Measurements from ENCODE around the gene NFATC1. TPM values are rescaled to one million over a fixed set of nuclear protein-coding genes. Genes with fewer than 3 reads are reported as not detected.

NFATC1 gene
- total RNA-seq, 3 donors from 2014 or later = 62.7 to 80.8 (median 75.2) TPM

GRCh38 chr18:79549638-79550000, 153.9 kb downstream of the NFATC1 start:
- Mint-ChIP-seq H3K4me3 (no peak overlapping the region), H3K36me3 (ENCODE audit: insufficient read depth) (no peaks in the 10 kb centered on the region), H3K9me3 (no peaks in the 10 kb centered on the region), H3K27me3 (ENCODE audit: low read depth) (no peaks in the 10 kb centered on the region), H3K4me1 (ENCODE audit: low read depth) (no peaks in the 10 kb centered on the region)
- no peak for ATAC-seq
- DNase-seq = no peak

GRCh38 chr18:79552140-79552631, 156.5 kb downstream of the NFATC1 start:
- H3K9me3 Mint-ChIP-seq = no peaks in the 10 kb centered on the region
- no peaks in the 10 kb centered on the region for H3K27me3 Mint-ChIP-seq (ENCODE audit: low read depth)
- DNase-seq = no peak
- no peak for ATAC-seq
- H3K4me1 Mint-ChIP-seq (ENCODE audit: low read depth) = no peaks in the 10 kb centered on the region
- H3K36me3 Mint-ChIP-seq (ENCODE audit: insufficient read depth) = no peaks in the 10 kb centered on the region
- no peak overlapping the region for H3K4me3 Mint-ChIP-seq

DNA sequence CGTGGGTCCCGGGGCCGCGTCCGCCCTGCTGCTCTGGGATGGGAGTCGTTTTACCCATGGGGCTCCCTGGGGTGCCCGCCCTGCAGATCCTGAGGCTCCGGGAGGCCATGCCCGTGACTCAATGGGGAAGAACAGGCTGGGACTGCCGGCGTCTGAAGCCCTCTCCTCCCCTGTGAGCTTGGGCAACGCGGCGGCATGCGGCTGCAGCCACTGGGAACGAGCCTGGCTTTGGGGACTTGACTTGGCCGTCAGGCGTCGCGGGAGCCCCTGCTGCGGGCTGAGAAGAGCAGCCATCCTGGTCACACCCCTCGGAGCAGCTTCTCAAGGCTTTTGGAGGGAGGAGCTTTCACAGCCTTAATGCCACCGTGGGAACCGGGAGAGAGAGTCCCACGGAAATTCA, 157.0 kb downstream of the NFATC1 start:
- DNase-seq = no peak
- no peaks in the 10 kb centered on the region for H3K27me3 Mint-ChIP-seq (ENCODE audit: low read depth)
- H3K9me3 Mint-ChIP-seq = no peaks in the 10 kb centered on the region
- no peaks in the 10 kb centered on the region for H3K36me3 Mint-ChIP-seq (ENCODE audit: insufficient read depth)
- no peak overlapping the region for H3K4me3 Mint-ChIP-seq
- no peaks in the 10 kb centered on the region for H3K4me1 Mint-ChIP-seq (ENCODE audit: low read depth)
- no peak for ATAC-seq

GRCh38 chr18:79553154-79553553, 157.4 kb downstream of the NFATC1 start:
- no peaks in the 10 kb centered on the region for H3K27me3 Mint-ChIP-seq (ENCODE audit: low read depth)
- H3K4me3 Mint-ChIP-seq = no peak overlapping the region
- H3K9me3 Mint-ChIP-seq = no peaks in the 10 kb centered on the region
- no peaks in the 10 kb centered on the region for H3K4me1 Mint-ChIP-seq (ENCODE audit: low read depth)
- DNase-seq (no peak), ATAC-seq (no peak)
- no peaks in the 10 kb centered on the region for H3K36me3 Mint-ChIP-seq (ENCODE audit: insufficient read depth)

DNA sequence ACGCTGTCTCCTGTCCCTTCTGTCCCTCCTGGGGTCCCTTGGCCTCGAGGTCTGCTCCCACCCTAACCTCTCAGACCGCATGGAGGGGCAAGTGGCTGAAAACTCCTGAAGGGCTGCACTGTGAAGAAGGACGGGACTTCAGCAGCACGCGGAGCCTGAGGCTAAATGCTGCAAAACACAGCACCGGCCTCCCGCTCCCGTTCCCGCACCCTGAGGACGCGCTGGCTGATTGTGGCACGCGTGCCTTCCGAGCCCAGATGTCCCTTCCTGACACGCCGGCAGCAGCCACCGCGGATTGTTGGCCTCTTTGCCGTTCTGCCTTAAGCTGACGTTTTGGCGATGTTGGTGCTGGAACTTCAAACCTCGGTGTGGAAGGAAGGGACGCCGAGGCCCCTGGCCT, 158.0 kb downstream of the NFATC1 start:
- H3K4me3 Mint-ChIP-seq = no peak overlapping the region
- H3K4me1 Mint-ChIP-seq (ENCODE audit: low read depth) = no peaks in the 10 kb centered on the region
- ATAC-seq = no peak
- no peaks in the 10 kb centered on the region for H3K9me3 Mint-ChIP-seq
- no peak for DNase-seq
- no peaks in the 10 kb centered on the region for H3K27me3 Mint-ChIP-seq (ENCODE audit: low read depth)
- H3K36me3 Mint-ChIP-seq (ENCODE audit: insufficient read depth) = no peaks in the 10 kb centered on the region

DNA sequence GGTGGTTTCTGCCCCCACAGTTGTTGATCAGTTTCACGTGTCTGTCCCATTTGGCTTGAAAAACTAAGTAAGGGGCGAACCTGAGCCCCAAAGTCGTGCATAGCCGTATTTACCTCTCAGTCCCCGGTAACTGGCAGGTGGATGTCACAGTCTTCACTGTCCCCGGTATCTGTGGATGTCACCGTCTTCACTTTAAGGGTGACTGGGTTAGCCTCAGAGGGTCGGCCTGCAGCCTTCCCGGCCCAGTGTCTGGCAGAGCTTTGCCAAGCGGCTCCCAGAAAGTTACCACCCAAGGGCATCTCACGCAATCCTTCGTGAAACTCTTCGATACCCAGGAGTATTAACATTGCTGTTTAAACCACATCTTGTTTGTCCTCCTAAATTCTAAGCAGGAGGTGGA, 158.6 kb downstream of the NFATC1 start:
- Mint-ChIP-seq H3K4me3 (no peak overlapping the region), H3K4me1 (ENCODE audit: low read depth) (no peaks in the 10 kb centered on the region), H3K27me3 (ENCODE audit: low read depth) (no peaks in the 10 kb centered on the region), H3K36me3 (ENCODE audit: insufficient read depth) (no peaks in the 10 kb centered on the region), H3K9me3 (no peaks in the 10 kb centered on the region)
- ATAC-seq = no peak
- DNase-seq = no peak

DNA sequence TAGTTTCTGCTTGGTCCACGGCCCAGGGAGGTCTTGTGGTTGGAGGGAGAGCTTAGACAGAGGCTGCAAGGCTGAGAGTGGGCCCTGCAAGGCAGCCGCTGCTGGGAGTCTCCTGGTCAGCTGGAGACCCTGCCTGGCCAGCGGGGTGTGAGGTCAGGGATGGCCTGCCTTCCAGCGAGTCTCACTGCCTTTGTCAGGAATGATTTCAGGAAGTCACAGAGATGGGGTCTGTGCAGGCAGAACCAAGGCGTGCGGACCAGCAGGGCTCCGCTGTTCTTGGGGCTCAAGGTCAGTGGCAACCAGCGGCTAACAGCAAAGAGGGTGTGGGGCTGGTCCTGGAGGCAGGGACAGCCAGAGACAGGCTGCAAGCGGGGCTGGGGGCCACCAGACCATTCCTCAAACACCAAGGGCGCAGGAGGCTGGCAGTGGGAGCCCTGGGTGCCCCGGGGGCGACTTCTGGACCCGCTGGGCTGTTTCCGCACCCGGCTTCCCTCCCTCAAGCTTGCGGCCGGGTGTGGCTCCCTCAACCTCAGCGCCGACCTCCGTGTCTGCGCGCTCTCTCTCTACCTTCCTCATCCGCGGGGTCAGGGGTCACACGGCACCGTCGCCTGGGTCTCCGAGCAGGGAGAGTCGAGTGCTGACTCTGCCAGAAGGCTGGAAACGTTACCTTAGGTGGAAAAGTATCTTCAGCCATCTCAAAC, 159.4 kb downstream of the NFATC1 start:
- DNase-seq (no peak), ATAC-seq (no peak)
- no peaks in the 10 kb centered on the region for H3K9me3 Mint-ChIP-seq
- no peaks in the 10 kb centered on the region for H3K27me3 Mint-ChIP-seq (ENCODE audit: low read depth)
- H3K4me3 Mint-ChIP-seq = no peak overlapping the region
- no peaks in the 10 kb centered on the region for H3K4me1 Mint-ChIP-seq (ENCODE audit: low read depth)
- no peaks in the 10 kb centered on the region for H3K36me3 Mint-ChIP-seq (ENCODE audit: insufficient read depth)

GRCh38 chr18:79555885-79556284, 160.2 kb downstream of the NFATC1 start:
- H3K36me3 Mint-ChIP-seq (ENCODE audit: insufficient read depth) = no peaks in the 10 kb centered on the region
- no peaks in the 10 kb centered on the region for H3K4me1 Mint-ChIP-seq (ENCODE audit: low read depth)
- no peaks in the 10 kb centered on the region for H3K9me3 Mint-ChIP-seq
- DNase-seq (no peak), ATAC-seq (no peak)
- H3K27me3 Mint-ChIP-seq (ENCODE audit: low read depth) = no peaks in the 10 kb centered on the region
- no peak overlapping the region for H3K4me3 Mint-ChIP-seq

DNA sequence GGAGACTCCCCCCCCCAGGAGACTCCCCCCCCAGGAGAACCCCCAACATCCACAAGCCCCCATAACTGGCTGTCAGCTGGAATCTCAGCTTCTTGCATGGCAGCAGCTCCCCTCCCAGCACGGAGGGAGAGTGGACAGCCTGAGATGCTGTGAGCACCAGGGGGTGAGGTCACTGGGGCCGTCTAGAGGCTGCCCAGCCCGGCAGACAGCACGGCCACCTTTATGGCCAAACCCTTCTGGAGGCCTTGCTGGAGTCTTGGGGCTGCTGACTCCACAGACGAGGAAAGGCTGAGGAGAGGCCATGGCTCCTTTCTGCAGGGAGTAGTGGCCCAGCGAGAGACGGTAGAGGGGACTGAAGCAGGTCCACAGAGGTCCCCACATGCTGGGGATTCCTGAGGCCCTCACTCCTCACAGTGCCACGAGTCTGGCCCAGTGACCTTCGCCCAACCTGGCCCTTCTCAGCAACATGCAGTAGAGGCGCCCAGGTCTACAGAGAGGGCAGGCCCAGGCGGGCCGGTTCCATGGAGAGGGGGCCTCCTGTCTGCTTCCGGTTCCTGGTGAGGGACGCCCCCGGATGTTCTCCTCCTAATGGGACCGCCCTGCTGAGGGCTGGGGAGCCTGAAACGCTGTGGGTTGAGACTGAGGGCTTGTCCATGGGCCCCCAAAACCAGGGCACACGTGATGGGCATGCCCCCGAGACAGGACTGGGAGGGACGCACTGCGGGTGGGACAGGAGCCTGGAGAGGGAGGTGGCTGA, 161.3 kb downstream of the NFATC1 start:
- Mint-ChIP-seq H3K27me3 (ENCODE audit: low read depth) (no peaks in the 10 kb centered on the region), H3K9me3 (no peaks in the 10 kb centered on the region), H3K4me1 (ENCODE audit: low read depth) (no peaks in the 10 kb centered on the region), H3K36me3 (ENCODE audit: insufficient read depth) (no peaks in the 10 kb centered on the region), H3K4me3 (no peak overlapping the region)
- DNase-seq (no peak), ATAC-seq (no peak)

DNA sequence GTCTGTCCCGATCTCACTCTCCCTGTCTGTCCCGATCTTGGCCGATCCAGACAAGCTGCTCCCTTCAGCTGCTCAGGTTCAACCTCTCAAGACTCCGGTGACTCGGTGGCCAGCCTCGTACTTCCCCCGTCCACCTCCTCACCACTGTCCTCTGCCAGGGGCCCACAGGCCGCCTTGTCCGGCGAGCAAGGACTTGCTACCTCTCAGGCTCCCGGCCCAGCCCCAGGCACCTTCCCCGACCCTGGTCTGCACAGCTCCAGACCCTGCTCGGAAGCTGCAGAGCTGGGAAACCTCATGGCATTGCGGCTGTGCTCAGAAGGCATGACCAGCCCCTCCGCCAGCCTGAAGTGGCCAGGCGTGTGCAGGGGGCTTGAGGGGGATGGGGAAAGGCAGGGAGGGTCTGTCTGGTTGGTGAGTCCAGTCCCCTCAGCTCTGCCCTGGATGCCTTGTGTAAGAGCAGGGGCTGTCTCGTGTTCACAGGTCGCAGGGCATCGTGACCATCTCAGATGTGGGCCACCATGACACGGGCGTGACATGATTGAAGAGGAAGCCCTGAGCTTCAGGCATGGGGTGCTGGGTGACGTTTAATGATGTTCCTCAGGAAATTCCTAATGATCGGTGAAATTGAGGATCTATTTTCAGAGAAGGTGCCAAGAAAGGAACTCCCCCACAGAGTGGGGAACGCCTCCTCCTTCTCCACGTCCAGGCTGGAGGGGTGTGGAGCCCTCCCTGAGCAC, 162.6 kb downstream of the NFATC1 start:
- Mint-ChIP-seq H3K4me3 (no peak overlapping the region), H3K9me3 (no peaks in the 10 kb centered on the region), H3K4me1 (ENCODE audit: low read depth) (no peaks in the 10 kb centered on the region), H3K36me3 (ENCODE audit: insufficient read depth) (no peaks in the 10 kb centered on the region), H3K27me3 (ENCODE audit: low read depth) (no peaks in the 10 kb centered on the region)
- DNase-seq (no peak), ATAC-seq (no peak)

DNA sequence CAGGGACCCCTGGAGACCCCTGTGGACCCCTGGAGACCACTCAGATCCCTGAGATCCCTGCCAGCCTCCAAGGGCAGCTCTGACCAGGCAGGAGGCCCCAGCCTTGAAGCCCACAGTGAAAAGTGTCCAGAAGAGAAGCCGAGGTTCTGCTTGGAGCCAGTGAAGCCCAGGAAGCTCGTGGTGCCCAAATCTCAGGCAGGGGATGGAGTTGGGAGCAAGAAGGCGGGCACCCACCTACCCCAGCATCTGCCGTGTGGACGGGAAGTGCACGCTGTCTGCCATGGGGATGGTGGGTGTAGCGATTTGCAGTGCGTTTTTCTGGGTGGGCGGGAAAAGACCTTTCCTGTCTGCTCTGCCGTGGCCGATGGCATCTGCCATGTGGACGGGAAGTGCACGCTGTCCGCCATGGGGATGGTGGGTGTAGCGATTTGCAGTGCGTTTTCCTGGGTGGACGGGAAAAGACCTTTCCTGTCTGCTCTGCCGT, 163.2 kb downstream of the NFATC1 start:
- Mint-ChIP-seq H3K9me3 (no peaks in the 10 kb centered on the region), H3K27me3 (ENCODE audit: low read depth) (no peaks in the 10 kb centered on the region), H3K4me1 (ENCODE audit: low read depth) (no peaks in the 10 kb centered on the region), H3K36me3 (ENCODE audit: insufficient read depth) (no peaks in the 10 kb centered on the region), H3K4me3 (no peak overlapping the region)
- ATAC-seq (no peak), DNase-seq (no peak)

- H3K36me3 Mint-ChIP-seq (ENCODE audit: insufficient read depth) = no peaks in the 10 kb centered on the region
- H3K4me1 Mint-ChIP-seq (ENCODE audit: low read depth) = no peaks in the 10 kb centered on the region
- DNase-seq (no peak), ATAC-seq (no peak)
- no peak overlapping the region for H3K4me3 Mint-ChIP-seq
- H3K27me3 Mint-ChIP-seq (ENCODE audit: low read depth) = no peaks in the 10 kb centered on the region
- no peaks in the 10 kb centered on the region for H3K9me3 Mint-ChIP-seq
Observed at GRCh38 chr18:79559436-79559835, 163.7 kb downstream of the NFATC1 start.

DNA sequence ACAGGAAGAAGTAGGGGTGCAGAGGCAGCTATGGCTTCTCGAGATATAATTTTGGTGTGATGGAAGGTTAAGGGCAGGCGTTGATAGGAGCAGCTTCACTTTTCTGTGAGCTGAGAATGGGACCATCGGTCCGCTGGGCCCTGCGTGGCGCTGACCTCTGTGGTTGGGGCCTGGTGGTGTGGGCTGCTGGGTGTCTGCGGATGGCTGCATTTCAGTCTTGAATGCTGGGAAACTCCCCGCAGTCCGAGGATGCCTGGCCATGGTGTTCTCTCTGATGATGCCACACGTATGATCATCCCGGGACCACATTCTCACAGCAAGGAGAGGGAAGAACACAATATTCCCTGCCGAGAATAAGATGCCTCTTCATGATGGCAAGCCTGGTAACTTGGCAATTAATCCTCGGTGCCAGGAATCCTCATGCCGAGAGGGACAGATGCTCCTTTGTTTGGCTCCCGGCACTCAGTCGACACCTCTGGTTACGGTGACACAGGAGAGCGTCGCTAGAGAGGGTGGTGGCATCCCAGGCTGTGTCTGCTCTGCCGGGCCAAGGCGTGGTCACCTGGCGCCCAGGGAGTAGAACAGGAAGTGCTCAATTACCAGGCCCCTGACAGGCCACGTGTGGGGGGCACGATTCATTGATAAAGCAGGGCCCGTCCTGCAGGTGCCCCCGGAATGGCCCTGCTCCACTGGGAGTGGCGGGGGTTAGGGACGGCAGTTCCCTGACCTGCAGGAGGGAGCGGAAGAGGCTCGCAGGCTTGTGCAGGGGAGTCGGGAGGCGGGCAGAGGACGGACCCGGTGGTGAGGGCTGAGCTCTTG, 164.5 kb downstream of the NFATC1 start:
- H3K4me3 Mint-ChIP-seq = no peak overlapping the region
- no peaks in the 10 kb centered on the region for H3K27me3 Mint-ChIP-seq (ENCODE audit: low read depth)
- H3K36me3 Mint-ChIP-seq (ENCODE audit: insufficient read depth) = no peaks in the 10 kb centered on the region
- no peak for ATAC-seq
- H3K4me1 Mint-ChIP-seq (ENCODE audit: low read depth) = no peaks in the 10 kb centered on the region
- H3K9me3 Mint-ChIP-seq = no peaks in the 10 kb centered on the region
- no peak for DNase-seq

DNA sequence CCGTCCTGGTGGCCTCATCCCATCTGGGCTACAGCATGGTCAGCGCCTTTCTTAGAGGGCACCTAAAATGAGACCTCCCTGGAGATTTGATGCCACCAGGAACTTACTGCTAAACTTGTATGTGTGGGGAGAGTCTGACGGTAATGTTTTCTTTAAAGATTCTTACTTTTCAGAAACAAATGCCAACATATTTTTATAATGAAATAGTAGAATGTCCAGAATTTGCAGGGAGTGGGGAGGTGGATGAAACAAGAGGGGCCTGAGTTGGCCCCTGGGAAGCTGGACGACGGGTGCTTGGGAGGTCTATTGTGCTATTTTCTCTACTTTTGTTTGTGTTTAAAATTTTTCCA, 165.1 kb downstream of the NFATC1 start:
- no peak for DNase-seq
- Mint-ChIP-seq H3K4me1 (ENCODE audit: low read depth) (no peaks in the 10 kb centered on the region), H3K27me3 (ENCODE audit: low read depth) (no peaks in the 10 kb centered on the region), H3K4me3 (no peak overlapping the region), H3K36me3 (ENCODE audit: insufficient read depth) (no peaks in the 10 kb centered on the region), H3K9me3 (no peaks in the 10 kb centered on the region)
- no peak for ATAC-seq

Measured in activated T-cell treated with anti-CD3 and anti-CD28 coated beads, Interleukin-2, amount 50 U/mL, for 4 hours (primary cell).